NCI-H524 treated with DMSO at 0.1 percent for 48 hours (cell line): ENCODE measurements around the gene ABCG8.

Source experiments
- DNase-seq: peaks from one replicate; lab custom pipeline; 2025; lab: John Stamatoyannopoulos, UW

Gene ABCG8

DNA sequence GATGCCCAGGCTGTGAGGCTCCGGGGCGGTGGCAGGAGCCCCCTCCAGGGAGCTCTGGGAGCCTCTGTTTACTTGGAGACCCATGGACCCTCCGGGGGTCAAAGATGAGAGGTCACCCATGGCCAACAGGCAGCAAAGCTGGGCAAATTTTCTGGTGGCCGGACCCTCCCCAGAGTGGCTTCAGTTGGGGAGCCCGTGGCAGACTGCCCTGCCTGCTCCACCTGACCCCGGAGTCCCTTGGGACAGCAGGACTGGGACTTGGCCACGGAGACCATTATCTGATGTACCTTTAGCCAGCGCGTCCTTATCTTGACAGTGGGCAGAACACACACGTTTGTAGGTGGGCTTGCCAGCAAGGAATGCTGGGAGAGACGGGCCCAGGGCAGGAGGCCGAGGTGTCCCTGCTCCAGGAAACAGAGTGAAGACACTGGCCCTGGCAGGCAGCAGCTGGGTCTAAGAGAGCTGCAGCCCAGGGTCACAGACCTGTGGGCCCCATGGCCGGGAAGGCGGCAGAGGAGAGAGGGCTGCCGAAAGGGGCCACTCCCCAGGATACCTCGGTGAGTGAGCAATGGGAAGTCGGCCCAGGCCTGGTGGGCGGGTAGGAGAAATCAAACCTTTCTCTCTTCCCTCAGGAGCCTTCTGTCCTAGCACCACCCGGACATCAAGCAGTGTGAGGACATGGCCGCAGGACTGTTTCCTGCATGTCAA is at the start of gene ABCG8, which contains the start of gene ABCG5:
Gene ABCG8 (plus strand): TSS at position 412 of the 708 bp plus-strand sequence. CDS start 83 bp downstream, at position 495.
Gene ABCG5 (minus strand): TSS at position 280 of the 708 bp plus-strand sequence. CDS start 160 bp downstream, at position 120.
- no peak for DNase-seq

DNA sequence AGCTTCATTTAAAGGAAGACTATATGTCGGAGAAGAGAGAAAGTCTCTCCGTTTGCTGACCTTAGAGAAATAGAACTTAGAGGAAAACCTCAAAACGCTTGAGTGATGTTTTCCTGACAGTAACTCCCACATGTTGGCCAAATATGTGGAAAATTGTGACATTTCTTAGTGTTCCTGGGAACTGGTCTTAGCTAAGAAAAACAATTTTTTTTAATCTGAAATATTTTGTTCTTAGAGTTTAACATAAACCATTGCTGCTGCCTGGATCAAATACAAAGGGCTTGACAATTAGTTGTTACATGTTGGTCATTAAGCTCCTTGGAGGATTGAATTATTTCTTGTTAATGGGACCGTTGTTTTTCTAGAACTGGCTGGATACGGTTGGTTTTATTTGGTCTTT is 48.6 kb upstream of the ABCG8 start:
- DNase-seq: no peak

- no peak for DNase-seq
These were observed 47.6 kb upstream of the ABCG8 start for GRCh38 chr2:43791035-43791765.

DNA sequence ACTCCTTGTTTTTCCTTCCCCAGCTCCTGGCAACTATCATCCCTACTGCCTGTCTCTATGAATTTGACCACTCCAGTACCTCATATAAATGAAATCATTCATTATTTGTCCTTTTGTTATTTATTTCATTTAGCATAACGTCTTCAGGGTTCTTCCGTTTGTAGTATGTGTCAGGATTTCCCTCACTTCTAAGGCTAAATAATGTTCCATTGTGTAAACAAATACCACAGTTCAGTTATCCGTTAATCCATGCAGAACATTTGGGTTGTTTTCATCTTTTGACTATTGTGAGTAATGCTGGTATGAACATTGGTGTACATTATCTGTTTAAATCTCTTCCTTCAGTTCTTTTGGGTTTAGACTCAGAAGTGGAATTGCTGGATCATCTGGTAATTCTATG is 46.1 kb upstream of the ABCG8 start:
- DNase-seq: no peak

DNA sequence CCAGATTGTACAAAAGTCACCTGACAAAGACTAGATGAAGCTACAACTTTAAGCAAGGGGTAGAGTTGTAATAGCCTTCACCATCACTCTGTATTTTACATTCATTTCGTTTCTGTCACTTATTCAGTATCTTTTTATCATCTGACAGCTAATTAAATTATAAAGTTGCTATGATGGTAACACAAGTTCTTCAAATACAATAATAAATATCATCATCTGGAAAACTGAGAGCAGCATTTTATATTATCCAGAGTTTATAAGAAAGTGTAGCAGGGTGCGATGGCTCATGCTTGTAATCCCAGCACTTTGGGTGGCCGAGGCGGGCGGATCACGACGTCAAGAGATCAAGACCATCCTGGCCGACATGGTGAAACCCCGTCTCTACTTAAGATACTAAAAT is 43.8 kb upstream of the ABCG8 start:
- DNase-seq: no peak

DNA sequence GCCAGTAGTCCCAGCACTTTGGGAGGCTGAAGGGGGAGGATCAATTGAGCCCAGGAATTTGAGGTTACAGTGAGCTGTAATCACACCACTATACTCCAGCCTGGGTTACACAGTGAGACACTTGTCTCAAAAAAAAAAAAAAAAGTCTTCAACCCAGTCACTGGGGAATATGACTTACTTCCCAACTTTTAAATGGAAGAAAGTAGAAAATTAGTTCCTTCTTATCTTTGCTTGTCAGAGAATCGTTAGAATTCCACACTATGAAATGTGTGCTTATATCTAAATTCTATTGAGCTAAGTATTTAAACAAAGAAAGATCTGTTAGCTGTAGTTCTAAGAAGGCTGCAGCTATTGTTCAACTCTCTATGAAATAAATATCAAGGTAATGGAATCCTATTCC is 42.6 kb upstream of the ABCG8 start:
- DNase-seq: no peak

GRCh38 chr2:43798300-43798699 is 40.5 kb upstream of the ABCG8 start:
- no peak for DNase-seq

GRCh38 chr2:43800894-43801293 is 37.9 kb upstream of the ABCG8 start:
- no peak for DNase-seq

DNA sequence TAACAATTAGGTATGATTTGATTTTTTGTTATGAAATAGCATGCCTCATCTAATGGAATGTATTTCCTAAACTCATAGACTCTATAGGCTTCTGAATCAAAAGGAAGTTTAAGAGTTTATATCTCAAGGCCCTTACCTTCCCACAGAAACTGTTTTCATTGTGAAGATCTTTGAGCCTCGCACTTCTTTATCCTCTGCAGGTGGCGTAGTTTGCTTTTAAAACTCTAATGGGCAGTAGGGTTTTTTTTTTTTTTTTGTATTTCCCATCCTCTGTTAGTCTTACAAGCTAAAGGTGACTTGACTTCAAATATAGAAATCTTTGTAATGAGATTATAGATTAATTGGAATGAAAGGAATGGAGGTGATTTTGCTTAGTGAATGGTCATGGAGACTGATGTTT is 36.6 kb upstream of the ABCG8 start:
- no peak for DNase-seq

DNA sequence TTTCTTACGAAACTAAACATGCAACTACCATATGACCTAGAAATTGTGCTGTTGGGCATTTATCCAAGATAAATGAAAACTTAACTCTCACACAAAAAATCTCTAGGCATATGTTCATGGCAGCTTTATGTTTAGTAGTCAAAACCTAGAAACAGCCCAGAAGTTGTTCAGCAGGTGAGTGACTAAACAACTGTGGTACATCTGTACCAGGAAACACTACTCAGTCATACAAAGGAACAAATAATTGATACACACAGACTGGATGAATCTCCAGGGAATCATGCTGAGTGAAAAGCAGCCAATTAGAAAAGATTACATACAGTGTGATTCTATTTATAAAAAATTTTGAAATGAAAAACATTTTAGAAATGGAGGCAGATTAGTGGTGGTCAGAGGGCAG is 35.7 kb upstream of the ABCG8 start:
- DNase-seq: no peak

GRCh38 chr2:43806719-43807031 is 32.1 kb upstream of the ABCG8 start:
- no peak for DNase-seq

DNA sequence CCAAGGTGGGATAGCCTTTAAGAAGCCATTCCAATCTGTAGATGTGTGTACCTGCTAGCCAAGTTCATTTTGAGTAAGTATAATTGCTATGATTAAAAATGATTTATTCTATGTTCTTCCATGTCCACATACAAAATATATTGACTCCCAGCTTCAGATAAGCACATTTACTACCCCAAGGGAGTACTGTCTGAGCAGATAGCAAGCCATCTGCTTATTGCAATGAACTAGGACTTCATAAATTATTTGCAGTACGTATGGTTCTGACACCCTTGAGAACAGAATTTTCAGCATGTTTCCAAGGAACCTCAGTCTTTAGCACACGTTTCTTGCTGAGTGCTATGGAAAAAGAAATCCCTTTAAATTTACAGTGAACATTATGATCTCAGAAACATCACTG is 28.3 kb upstream of the ABCG8 start:
- DNase-seq: no peak

DNA sequence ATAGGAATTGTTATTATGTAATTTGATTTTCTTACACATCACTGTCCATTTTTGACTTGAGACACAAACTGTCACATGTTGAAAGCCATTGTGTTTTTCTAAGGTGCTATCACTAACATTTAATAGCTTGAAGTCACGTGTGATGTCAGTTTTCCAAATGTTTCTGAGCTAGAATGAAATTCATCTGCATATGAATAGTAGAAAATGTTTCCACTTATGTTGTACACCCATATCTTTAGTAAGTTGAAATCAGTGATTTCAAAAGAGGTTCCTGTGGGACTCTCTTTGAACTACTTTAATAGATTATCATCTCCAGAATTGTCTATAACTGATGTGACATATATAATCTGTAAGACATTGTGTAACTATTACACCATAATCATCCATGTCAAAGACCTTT is 27.9 kb upstream of the ABCG8 start:
- no peak for DNase-seq

GRCh38 chr2:43812006-43812405 is 26.8 kb upstream of the ABCG8 start:
- no peak for DNase-seq

GRCh38 chr2:43812947-43813346 is 25.8 kb upstream of the ABCG8 start:
- no peak for DNase-seq

GRCh38 chr2:43814711-43815110 is 24.1 kb upstream of the ABCG8 start:
- no peak for DNase-seq

DNA sequence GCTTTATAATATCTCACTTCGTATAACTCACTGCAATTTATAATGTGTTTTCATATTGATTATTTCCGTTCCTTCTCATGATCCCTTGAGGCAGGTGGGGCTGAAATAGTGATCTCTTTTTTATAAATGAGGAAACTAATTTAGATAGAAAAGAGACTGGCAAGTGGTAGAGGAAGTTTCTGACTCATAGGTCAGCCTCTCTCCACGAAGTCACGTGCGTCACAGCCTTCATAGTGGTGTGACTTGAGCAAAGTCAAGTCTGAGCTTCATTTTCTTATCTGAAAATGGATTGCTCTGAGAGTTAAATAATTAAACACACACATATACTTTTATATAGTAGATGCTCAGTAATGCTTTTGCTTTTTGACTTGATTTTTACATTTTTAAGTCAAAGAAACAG is 20.0 kb upstream of the ABCG8 start:
- no peak for DNase-seq

- DNase-seq: no peak
These were observed 19.1 kb upstream of the ABCG8 start for GRCh38 chr2:43819491-43820163.

DNA sequence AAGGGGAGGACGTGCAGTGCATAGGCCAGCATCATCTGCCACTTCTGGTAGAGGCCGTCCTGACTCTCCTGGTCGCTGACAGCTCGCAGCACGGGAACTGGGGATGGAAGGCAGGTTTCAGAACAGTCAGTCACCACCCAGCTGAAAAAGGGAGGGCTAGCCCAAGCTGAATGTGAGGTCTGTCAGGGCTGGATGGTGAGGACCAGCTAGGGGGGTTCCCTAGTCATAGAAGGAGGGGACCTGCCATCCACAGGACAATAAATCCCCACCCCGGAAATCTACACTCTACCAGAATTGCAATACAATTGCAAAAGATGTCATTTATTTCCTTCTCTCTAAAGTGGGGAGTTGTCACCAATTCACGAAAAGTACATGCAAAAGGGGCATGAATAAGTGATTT is 15.9 kb upstream of the ABCG8 start:
- no peak for DNase-seq

DNA sequence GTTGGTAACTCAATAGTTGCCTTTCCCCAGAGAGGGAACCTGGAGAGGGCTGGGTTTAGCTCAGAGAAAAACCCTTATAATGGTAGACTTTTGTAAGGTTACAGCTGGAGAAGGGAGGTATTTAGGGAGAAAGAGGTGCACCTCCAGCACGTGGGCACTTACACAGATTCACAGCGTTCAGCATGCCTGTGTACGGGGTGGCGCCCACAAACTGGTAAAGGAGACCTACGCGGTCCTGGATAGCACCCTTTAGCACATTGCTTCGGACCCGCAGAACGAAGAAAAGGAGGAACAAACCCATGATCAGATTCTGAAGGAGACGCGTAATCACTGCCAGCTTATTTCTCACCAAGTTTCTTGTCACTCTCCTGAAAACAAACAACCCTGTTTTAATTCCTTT is 15.0 kb upstream of the ABCG8 start:
- no peak for DNase-seq

- DNase-seq: no peak
These were observed 14.3 kb upstream of the ABCG8 start for GRCh38 chr2:43824512-43824911.

DNA sequence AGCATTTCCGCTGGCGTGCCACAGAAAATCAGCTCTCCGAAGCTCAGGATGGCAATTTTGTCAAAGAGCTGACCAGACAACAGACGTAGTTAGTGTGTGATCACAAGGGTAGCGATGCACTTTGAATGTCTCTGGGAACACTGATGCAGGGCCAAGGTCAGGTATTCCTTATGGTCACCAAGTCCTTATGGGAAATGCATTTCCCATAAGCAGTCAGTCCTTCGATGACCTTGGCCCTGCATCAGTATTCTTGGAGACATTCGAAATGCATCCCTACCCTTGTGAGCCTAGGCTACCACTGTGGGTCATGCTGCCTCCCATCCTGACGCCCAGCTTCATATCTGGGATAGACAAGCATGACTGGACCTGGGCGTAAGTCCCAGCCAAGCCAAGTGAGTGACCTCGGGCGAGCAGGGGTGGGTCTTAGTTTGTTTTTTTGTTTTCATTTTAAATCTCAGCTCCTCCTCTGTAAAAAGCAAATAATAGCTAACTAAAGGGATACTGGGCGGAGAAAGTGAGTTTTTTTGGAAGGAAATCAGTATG is 13.7 kb upstream of the ABCG8 start:
- DNase-seq: no peak

DNA sequence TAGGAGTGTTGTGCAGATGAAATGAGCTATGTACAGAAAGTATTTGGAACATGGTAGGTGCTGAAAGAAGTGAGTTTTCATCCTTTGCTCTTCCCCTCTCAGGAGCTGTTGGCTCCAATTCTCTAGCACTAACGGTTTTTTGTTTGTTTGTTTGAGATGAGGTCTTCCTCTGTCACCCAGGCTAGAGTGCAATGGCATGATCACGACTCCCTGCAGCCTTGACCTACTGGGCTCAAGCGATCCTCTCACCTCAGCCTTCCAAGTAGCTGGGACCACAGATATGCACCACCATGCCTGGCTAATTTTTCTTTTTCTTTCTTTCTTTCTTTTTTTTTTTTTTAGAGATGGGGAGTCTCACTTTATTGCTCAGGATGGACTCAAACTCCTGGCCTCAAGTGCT is 12.9 kb upstream of the ABCG8 start:
- DNase-seq: no peak
